ENCODE measurements around the gene RPL37A.

- no peak for TF ChIP-seq CTCF (IDR thresholded peaks at IDR 0.05; ENCODE audit: insufficient read depth, low read length)
- no peak for TF ChIP-seq POLR2AphosphoS5 (IDR thresholded peaks at IDR 0.05; ENCODE audit: low read depth)
Observed at GRCh38 chr2:216527600-216527999, 29.0 kb downstream of the RPL37A start.
